CD4-positive, alpha-beta T cell (primary cell): ENCODE results near the gene CDC123. TPM values are rescaled to one million over a fixed set of nuclear protein-coding genes. Genes with fewer than 3 reads are reported as not detected.
"Not testable (repeated sequence)": the region's sequence is repeated elsewhere in the genome, so short reads cannot be mapped to it uniquely, and the experiment has no call there.

ENCODE experiments used
- ATAC-seq: fragments of 200-7000 bp; cut with Tn5 transposase; one replicate; pipeline ENCODE4 v1.10.0; 2022; ENCODE audit warnings: mild to moderate bottlenecking; ENCODE audit not compliant: poor library complexity
- CTCF ChIA-PET: fragments of 350-600 bp; sonication (Branson Sonifier 250); formaldehyde crosslinking; loops from one replicate; lab custom pipeline; 2021; ENCODE audit warnings: antibody characterized with exemption, inconsistent platforms; lab: Charles Lee
- POLR2A ChIA-PET: fragments of 350-600 bp; sonication (Branson Sonifier 250); formaldehyde crosslinking; loops from one replicate; lab custom pipeline; 2021; ENCODE audit warnings: antibody characterized with exemption, inconsistent platforms; lab: Charles Lee
- DNase-seq, 14 experiments: peaks; one replicate each; pipeline ENCODE4 v3.0.0-alpha.2; 2013 to 2020; ENCODE audit warnings: mixed read lengths in 2 of 14
- H3K27ac ChIP-seq, 2 donors: one replicate each; pipeline versions ENCODE4 v1.5.1 to v1.7.0; 2013; ENCODE audit warnings: low read length in 2 of 2, low read depth in 1 of 2, mild to moderate bottlenecking in 1 of 2
- H3K27me3 ChIP-seq, 2 experiments: 1 replicate in 1 of 2; 2 replicates in 1 of 2; pipeline versions ENCODE4 v1.6.1 to v1.7.0; 2013; ENCODE audit warnings: low read length in 2 of 2, control low read depth in 1 of 2, mild to moderate bottlenecking in 1 of 2, moderate library complexity in 1 of 2; ENCODE audit not compliant: insufficient read depth in 2 of 2, control insufficient read depth in 1 of 2
- H3K36me3 ChIP-seq: one replicate; pipeline ENCODE4 v1.6.1; 2013; ENCODE audit warnings: low read length, control low read depth; ENCODE audit not compliant: insufficient read depth
- H3K4me1 ChIP-seq: one replicate; pipeline ENCODE4 v1.6.1; 2013; ENCODE audit warnings: low read length, control low read depth; ENCODE audit not compliant: insufficient read depth
- H3K4me3 ChIP-seq: one replicate; pipeline ENCODE4 v1.5.1; 2013; ENCODE audit warnings: mild to moderate bottlenecking, low read length, moderate library complexity
- H3K9me3 ChIP-seq, 2 experiments: 1 replicate in 1 of 2; 2 replicates in 1 of 2; pipeline versions ENCODE4 v1.6.1 to v1.7.0; 2013; ENCODE audit warnings: low read length in 2 of 2, mild to moderate bottlenecking in 2 of 2, control low read depth in 1 of 2, moderate library complexity in 1 of 2; ENCODE audit not compliant: control insufficient read depth in 1 of 2, insufficient read depth in 1 of 2
- H3K27ac Mint-ChIP-seq: one replicate; pipeline ENCODE4 v1.8.0; 2020; ENCODE audit warnings: mixed read lengths
- H3K27me3 Mint-ChIP-seq: one replicate; pipeline ENCODE4 v1.8.0; 2021; ENCODE audit warnings: mixed read lengths
- H3K36me3 Mint-ChIP-seq: one replicate; pipeline ENCODE4 v1.8.0; 2021; ENCODE audit warnings: low read depth, mixed read lengths
- H3K4me1 Mint-ChIP-seq: one replicate; pipeline ENCODE4 v1.8.0; 2021; ENCODE audit warnings: low read depth, mixed read lengths
- H3K4me3 Mint-ChIP-seq: one replicate; pipeline ENCODE4 v1.8.0; 2020; ENCODE audit warnings: mild to moderate bottlenecking, mixed read lengths
- H3K9me3 Mint-ChIP-seq: one replicate; pipeline ENCODE4 v1.8.0; 2020; ENCODE audit warnings: mixed read lengths
- CTCF ChIP-seq: fragments of 200-600 bp; IDR thresholded peaks from one replicate; pipeline ENCODE4 v1.8.0; 2022; ENCODE audit warnings: antibody characterized with exemption, mild to moderate bottlenecking
- intact Hi-C, 2 experiments: fragments of 100-400 bp; cut with DNase I in 1 of 2; cut with micrococcal nuclease in 1 of 2; formaldehyde crosslinking; loops; one replicate each; pipeline versions ENCODE4 v1.15.1 to v1.9.0; 2023 to 2025; cut with DNase I, micrococcal nuclease
- total RNA-seq, 174 experiments: library from RNA in 2 of 174; stranded (reverse) in 2 of 174; gene quantifications; one replicate each; pipeline ENCODE4 v1.2.3 and lab custom pipeline; 2021 to 2026

The CDC123 gene
- total RNA-seq, 2 experiments from 2014 or later, result 34.7 to 40.5 TPM

GRCh38 chr10:12279281-12279680 is 83.3 kb downstream of the CDC123 start:
- TF ChIP-seq CTCF, result no peak
- no peak overlapping the region for H3K27ac Mint-ChIP-seq
- no peak overlapping the region for H3K27ac ChIP-seq
- CTCF ChIA-PET, result interaction anchor here (0.7 kb wide), 1 partner anchor 231 kb away, joined by 3 read pairs; no protein-coding TSS in a partner anchor
- no peak overlapping the region for H3K4me3 ChIP-seq
- no peaks in the 10 kb centered on the region for H3K27me3 Mint-ChIP-seq
- no peaks in the 10 kb centered on the region for H3K4me1 Mint-ChIP-seq
- ATAC-seq (no peak), DNase-seq (no peak)
- no peaks in the 10 kb centered on the region for H3K36me3 ChIP-seq
- H3K4me3 Mint-ChIP-seq, result no peak overlapping the region
- no peaks in the 10 kb centered on the region for H3K27me3 ChIP-seq
- intact Hi-C loops, result loop anchor here in 1 of 2 experiments (5.0 kb wide), 1 partner anchor 48 kb away; no protein-coding TSS in a partner anchor
- no peaks in the 10 kb centered on the region for H3K4me1 ChIP-seq
- H3K9me3 ChIP-seq, result no peaks in the 10 kb centered on the region
- no peaks in the 10 kb centered on the region for H3K9me3 Mint-ChIP-seq
- POLR2A ChIA-PET, result no interaction called here
- no peaks in the 10 kb centered on the region for H3K36me3 Mint-ChIP-seq

GRCh38 chr10:12287772-12288171 is 91.8 kb downstream of the CDC123 start:
- no peaks in the 10 kb centered on the region for H3K27me3 ChIP-seq
- ChIA-PET CTCF (no interaction called here), POLR2A (interaction anchor here (0.5 to 0.6 kb wide), 2 partner anchors 63 to 120 kb away, joined by 3 read pairs; no protein-coding TSS in a partner anchor)
- no peaks in the 10 kb centered on the region for H3K36me3 ChIP-seq
- Mint-ChIP-seq H3K36me3 (no peaks in the 10 kb centered on the region), H3K9me3 (no peaks in the 10 kb centered on the region), H3K27me3 (no peaks in the 10 kb centered on the region), H3K4me3 (no peak overlapping the region), H3K4me1 (no peaks in the 10 kb centered on the region), H3K27ac (no peak overlapping the region)
- no peaks in the 10 kb centered on the region for H3K9me3 ChIP-seq
- TF ChIP-seq CTCF, result no peak
- intact Hi-C loops, result no loop called here
- DNase-seq, result no peak
- no peak for ATAC-seq
- H3K27ac ChIP-seq, result no peak overlapping the region
- no peaks in the 10 kb centered on the region for H3K4me1 ChIP-seq
- no peak overlapping the region for H3K4me3 ChIP-seq

GRCh38 chr10:12297784-12298183 is 101.8 kb downstream of the CDC123 start:
- H3K4me3 Mint-ChIP-seq, H3K9me3 ChIP-seq, H3K27ac Mint-ChIP-seq, H3K4me1 ChIP-seq, H3K4me1 Mint-ChIP-seq, H3K36me3 ChIP-seq, H3K36me3 Mint-ChIP-seq, ATAC-seq, intact Hi-C loops, H3K4me3 ChIP-seq, H3K27ac ChIP-seq, H3K27me3 Mint-ChIP-seq, DNase-seq, POLR2A ChIA-PET, H3K27me3 ChIP-seq, H3K9me3 Mint-ChIP-seq: not testable (repeated sequence)
- CTCF ChIA-PET, result interaction anchor here (0.6 kb wide), 1 partner anchor 45 kb away, joined by 3 read pairs; no protein-coding TSS in a partner anchor
